CD1c-positive myeloid dendritic cell (primary cell): ENCODE data around the gene MSTN.
"Not testable (repeated sequence)": the region's sequence is repeated elsewhere in the genome, so short reads cannot be mapped to it uniquely, and the experiment has no call there.

Source experiments
- DNase-seq: peaks from one replicate; pipeline ENCODE4 v3.0.0-alpha.2; 2016; ENCODE audit errors: extremely low spot score

The MSTN gene

DNA sequence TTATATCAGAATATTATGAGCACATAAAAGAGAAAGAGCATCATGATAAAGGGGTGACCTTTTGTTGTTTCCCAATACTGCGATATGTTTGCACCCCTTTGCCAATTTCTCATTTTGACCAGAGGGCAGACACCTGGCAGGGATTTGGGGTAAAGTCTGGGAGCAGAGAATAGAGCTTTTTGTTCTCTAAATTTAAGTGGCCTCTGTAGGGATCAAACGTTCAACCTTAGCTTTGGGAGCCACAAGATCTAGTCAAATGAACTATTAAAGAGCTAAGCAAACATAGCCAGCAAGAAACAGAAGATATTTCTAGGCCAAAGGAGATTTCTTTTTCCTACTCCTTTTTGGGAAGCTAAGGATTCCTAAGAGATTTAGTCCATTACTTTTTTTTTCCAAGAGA, 1.1 kb upstream of the MSTN start:
- no peak for DNase-seq

DNA sequence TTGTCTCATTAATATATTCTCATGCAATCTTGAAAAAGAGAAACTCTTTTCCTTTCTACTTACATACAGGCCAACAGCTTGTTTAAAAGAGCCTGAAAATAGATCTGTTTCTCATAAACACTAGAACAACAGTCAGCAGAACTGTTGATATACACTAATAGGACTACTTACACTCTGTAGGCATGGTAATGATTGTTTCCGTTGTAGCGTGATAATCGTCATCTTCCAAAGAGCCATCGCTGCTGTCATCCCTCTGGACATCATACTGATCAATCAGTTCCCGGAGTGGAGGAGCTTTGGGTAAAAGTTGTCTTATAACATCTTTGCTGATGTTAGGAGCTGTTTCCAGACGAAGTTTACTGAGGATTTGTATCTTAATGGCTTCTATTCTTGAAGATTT, 476 bp downstream of the MSTN start:
- no peak for DNase-seq

DNA sequence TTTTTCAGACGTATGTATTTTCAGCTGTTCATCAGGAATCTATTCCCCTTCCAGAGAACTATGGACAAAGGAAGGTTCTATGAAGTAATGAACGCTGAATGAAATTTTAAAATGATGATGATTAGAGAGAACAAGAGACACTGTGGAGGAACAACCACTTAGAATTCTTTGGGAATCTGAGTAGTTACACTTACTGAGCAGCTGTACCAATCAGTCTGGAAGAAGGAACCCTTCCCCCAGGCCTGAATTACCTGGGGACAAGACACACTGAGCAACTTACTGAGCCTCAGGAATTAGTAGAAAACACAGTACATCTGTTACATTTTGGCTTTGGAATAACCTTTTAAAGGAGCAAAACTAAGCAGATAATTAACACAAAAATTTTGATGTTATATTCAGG, 1.9 kb downstream of the MSTN start:
- no peak for DNase-seq

GRCh38 chr2:190060019-190060418, 2.5 kb downstream of the MSTN start:
- DNase-seq, result no peak

DNA sequence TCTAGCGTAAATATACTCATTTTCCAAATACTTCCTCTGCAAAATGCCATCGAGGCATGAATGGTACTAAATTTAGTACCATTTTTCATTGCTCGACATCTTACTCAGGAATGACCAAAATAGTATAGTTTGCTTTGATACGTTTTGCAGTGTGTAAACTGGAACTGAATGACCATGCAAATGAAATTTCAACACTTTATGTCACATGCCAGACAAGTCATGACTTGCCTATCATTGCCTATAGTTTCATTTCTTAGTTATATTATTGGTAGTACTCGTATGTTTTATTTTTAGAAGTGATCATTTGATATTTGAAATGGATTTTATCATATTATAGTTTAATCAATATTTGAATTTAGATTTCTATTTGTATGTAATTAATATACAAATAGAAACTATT, 9.1 kb downstream of the MSTN start:
- no peak for DNase-seq

GRCh38 chr2:190052307-190052706, 10.2 kb downstream of the MSTN start:
- no peak for DNase-seq

- DNase-seq, result no peak
These were observed 11.3 kb downstream of the MSTN start for GRCh38 chr2:190051223-190051622.

GRCh38 chr2:190050001-190050400, 12.5 kb downstream of the MSTN start:
- DNase-seq, result no peak

DNA sequence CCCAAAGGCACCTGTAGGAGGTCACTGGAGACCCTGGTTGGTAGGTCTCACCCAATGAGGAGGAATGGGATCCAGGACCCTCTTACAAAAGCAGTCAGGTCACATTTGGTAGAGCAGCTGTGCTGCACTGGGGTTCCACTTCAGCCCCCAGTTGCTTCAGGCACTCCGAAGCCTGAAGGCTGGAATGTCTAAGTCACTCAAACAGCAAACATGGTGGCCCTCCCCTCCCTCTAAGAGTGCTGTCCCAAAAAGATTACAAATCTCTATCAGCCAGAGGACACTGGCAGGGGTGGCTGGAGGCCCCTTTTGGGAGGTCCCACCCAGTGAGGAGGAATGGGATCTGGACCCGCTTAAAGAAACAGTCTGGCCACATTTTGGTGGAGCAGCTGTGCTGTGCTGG, 17.7 kb downstream of the MSTN start:
- DNase-seq, result no peak

DNA sequence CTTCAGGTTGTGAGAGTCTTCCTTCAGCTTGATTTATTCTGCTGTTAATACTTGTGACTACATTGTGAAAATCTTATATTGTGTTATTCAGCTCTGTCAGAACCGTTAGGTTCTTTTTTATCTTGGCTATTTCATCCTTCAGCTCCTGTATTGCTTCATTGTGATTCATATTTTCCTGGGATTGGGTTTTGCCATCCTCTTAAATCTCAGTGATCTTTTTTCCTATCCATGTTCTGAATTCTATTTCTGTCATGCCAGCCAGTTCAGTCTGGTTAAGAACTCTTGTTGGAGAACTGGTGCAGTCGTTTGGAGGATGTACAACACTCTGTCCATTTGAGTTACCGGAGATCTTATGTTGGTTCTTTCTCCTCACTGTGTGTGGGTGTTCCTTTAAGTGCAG, 19.1 kb downstream of the MSTN start:
- no peak for DNase-seq

GRCh38 chr2:190036071-190036470, 26.5 kb downstream of the MSTN start:
- DNase-seq, result no peak

DNA sequence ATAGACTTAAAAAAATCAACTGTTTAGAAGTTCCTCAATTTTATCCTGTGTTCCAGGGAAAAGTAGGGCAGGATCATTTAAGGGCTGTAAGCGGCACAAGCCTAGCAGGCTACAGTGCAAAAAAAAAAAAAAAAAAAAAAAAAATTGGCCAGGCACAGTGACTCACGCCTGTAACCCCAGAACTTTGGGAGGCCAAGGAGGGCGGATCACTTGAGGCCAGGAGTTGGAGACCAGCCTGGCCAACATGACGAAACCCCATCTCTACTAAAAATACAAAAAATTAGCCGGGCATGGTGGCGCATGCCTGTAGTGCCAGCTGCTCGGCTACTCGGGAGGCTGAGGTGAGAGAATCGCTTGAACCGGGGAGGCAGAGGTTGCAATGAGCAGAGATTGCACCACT, 28.1 kb downstream of the MSTN start:
- not testable (repeated sequence) for DNase-seq

- no peak for DNase-seq
These were observed 30.4 kb downstream of the MSTN start for GRCh38 chr2:190031969-190032618.

- DNase-seq, result peak; percentile 58
These were observed 38.7 kb downstream of the MSTN start for GRCh38 chr2:190023860-190024259.

GRCh38 chr2:190020720-190021119, 41.8 kb downstream of the MSTN start:
- DNase-seq, result no peak

GRCh38 chr2:190017837-190018236, 44.7 kb downstream of the MSTN start:
- DNase-seq, result no peak

DNA sequence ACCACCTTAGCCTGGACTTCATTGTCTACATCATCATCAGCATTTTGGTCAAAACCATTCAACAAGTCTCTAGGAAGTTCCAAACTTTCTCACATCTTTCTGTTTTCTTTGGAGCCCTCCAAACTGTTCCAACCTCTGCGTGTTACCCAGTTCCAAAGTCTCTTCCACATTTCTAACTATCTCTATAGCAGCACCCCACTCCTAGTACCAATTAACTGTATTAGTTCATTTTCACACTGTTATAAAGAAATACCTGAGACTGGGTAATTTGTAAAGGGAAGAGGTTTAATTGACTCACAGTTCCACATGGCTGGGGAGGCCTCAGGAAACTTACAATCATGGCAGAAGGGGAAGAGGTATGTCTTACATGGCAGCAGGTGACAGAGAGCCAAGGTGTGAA, 46.6 kb downstream of the MSTN start:
- DNase-seq, result not testable (repeated sequence)
